Measurements from ENCODE around the gene JAKMIP2. TPM values are rescaled to one million over a fixed set of nuclear protein-coding genes. Genes with fewer than 3 reads are reported as not detected.

Gene JAKMIP2
- total RNA-seq, 1 donor from 2014 or later = not detected

GRCh38 chr5:147659166-147659929, 123.2 kb downstream of the JAKMIP2 start:
- no peaks in the 10 kb centered on the region for H3K27me3 ChIP-seq (ENCODE audit: control insufficient read depth, insufficient read depth, low read length)
- FAIRE-seq (no peak), DNase-seq (ENCODE audit: low read depth) (no peak)
- H3K36me3 ChIP-seq (ENCODE audit: control insufficient read depth, insufficient read depth, low read length) = no peaks in the 10 kb centered on the region
- TF ChIP-seq, protein P1, sequence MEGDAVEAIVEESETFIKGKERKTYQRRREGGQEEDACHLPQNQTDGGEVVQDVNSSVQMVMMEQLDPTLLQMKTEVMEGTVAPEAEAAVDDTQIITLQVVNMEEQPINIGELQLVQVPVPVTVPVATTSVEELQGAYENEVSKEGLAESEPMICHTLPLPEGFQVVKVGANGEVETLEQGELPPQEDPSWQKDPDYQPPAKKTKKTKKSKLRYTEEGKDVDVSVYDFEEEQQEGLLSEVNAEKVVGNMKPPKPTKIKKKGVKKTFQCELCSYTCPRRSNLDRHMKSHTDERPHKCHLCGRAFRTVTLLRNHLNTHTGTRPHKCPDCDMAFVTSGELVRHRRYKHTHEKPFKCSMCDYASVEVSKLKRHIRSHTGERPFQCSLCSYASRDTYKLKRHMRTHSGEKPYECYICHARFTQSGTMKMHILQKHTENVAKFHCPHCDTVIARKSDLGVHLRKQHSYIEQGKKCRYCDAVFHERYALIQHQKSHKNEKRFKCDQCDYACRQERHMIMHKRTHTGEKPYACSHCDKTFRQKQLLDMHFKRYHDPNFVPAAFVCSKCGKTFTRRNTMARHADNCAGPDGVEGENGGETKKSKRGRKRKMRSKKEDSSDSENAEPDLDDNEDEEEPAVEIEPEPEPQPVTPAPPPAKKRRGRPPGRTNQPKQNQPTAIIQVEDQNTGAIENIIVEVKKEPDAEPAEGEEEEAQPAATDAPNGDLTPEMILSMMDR (IDR thresholded peaks at IDR 0.05; ENCODE audit: insufficient read depth, low read length, severe bottlenecking) = no peak
- H3K4me3 ChIP-seq (ENCODE audit: low read depth, low read length) = no peak overlapping the region

- Histone ChIP-seq H3K36me3 (ENCODE audit: control insufficient read depth, insufficient read depth, low read length) (no peaks in the 10 kb centered on the region), H3K4me3 (ENCODE audit: low read depth, low read length) (no peak overlapping the region), H3K27me3 (ENCODE audit: control insufficient read depth, insufficient read depth, low read length) (no peaks in the 10 kb centered on the region)
- no peak for DNase-seq (ENCODE audit: low read depth)
- TF ChIP-seq, protein P1 (IDR thresholded peaks at IDR 0.05; ENCODE audit: insufficient read depth, low read length, severe bottlenecking) = no peak
- no peak for FAIRE-seq
These were observed 124.1 kb downstream of the JAKMIP2 start for GRCh38 chr5:147658293-147658932.

- no peak for DNase-seq (ENCODE audit: low read depth)
- no peak overlapping the region for H3K4me3 ChIP-seq (ENCODE audit: low read depth, low read length)
- TF ChIP-seq, protein P1 (IDR thresholded peaks at IDR 0.05; ENCODE audit: insufficient read depth, low read length, severe bottlenecking) = no peak
- H3K36me3 ChIP-seq (ENCODE audit: control insufficient read depth, insufficient read depth, low read length) = no peaks in the 10 kb centered on the region
- no peaks in the 10 kb centered on the region for H3K27me3 ChIP-seq (ENCODE audit: control insufficient read depth, insufficient read depth, low read length)
- no peak for FAIRE-seq
These were observed 133.9 kb downstream of the JAKMIP2 start for GRCh38 chr5:147648597-147648996.

DNA sequence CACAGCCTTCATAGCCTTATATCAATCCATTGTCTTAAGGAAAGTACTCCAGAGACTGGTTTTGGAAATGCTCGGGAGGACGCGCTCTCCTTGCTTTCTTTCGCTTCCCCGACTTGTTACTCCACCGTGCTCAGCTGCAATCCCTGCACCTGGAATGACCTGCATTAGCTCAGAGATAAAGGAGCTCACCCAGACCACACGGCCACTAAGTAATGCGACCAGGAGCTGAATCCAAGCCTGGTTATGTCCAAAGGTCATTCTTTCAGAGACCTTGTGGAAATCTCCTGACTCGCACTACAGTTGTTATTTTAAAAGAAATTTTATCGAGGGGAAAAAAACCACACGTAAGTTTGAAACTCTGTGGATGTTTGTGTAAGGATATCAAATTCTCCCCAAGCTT, 137.3 kb downstream of the JAKMIP2 start:
- Histone ChIP-seq H3K27me3 (ENCODE audit: control insufficient read depth, insufficient read depth, low read length) (no peaks in the 10 kb centered on the region), H3K36me3 (ENCODE audit: control insufficient read depth, insufficient read depth, low read length) (no peaks in the 10 kb centered on the region), H3K4me3 (ENCODE audit: low read depth, low read length) (no peak overlapping the region)
- FAIRE-seq (no peak), DNase-seq (ENCODE audit: low read depth) (no peak)
- TF ChIP-seq, protein P1 (IDR thresholded peaks at IDR 0.05; ENCODE audit: insufficient read depth, low read length, severe bottlenecking) = no peak

GRCh38 chr5:147644460-147644859, 138.1 kb downstream of the JAKMIP2 start:
- FAIRE-seq = no peak
- no peak for DNase-seq (ENCODE audit: low read depth)
- TF ChIP-seq, protein P1 (IDR thresholded peaks at IDR 0.05; ENCODE audit: insufficient read depth, low read length, severe bottlenecking) = no peak

More at GRCh38 chr5:147644460-147644859, 138.1 kb downstream of the JAKMIP2 start:
- H3K27me3 ChIP-seq (ENCODE audit: control insufficient read depth, insufficient read depth, low read length) = no peaks in the 10 kb centered on the region
- no peak overlapping the region for H3K4me3 ChIP-seq (ENCODE audit: low read depth, low read length)
- no peaks in the 10 kb centered on the region for H3K36me3 ChIP-seq (ENCODE audit: control insufficient read depth, insufficient read depth, low read length)

Data from bronchial epithelial cell (primary cell).